K562 (cell line): ENCODE measurements around the gene IRF5. TPM values are rescaled to one million over a fixed set of nuclear protein-coding genes. Genes with fewer than 3 reads are reported as not detected.
A peak's percentile ranks its signal among the peaks of the same experiment; 100 is the strongest.

Experiments used
- BRF2 ChIP-seq: IDR thresholded peaks from 3 replicates; pipeline ENCODE4 v1.6.1; 2011; ENCODE audit warnings: borderline replicate concordance, mild to moderate bottlenecking; ENCODE audit not compliant: insufficient read length, insufficient read depth
- E2F6 ChIP-seq, 2 experiments: IDR thresholded peaks; 2 replicates each; pipeline ENCODE4 v1.6.1; 2011; ENCODE audit warnings: borderline replicate concordance in 1 of 2, control low read depth in 1 of 2, low read depth in 1 of 2, low read length in 1 of 2, mild to moderate bottlenecking in 1 of 2, mixed read lengths in 1 of 2, moderate library complexity in 1 of 2; ENCODE audit not compliant: insufficient read depth in 1 of 2, insufficient read length in 1 of 2, poor library complexity in 1 of 2, severe bottlenecking in 1 of 2; ENCODE audit errors: extremely low read depth in 1 of 2
- ETS1 ChIP-seq: conservative IDR thresholded peaks from 2 replicates; pipeline ENCODE4 v1.6.1; 2011; ENCODE audit warnings: low read depth, mild to moderate bottlenecking, low read length; ENCODE audit not compliant: control insufficient read depth
- MXD1 ChIP-seq: fragments of 250-450 bp; sonication (Bioruptor Pico); IDR thresholded peaks from 2 replicates; pipeline ENCODE4 v1.8.0; 2021; ENCODE audit warnings: borderline replicate concordance, mild to moderate bottlenecking, moderate library complexity; ENCODE audit not compliant: poor library complexity, severe bottlenecking
- NR1H2 ChIP-seq: sonication (generic); formaldehyde crosslinking; IDR thresholded peaks from 2 replicates; pipeline ENCODE4 v1.4.0; 2020; ENCODE audit warnings: mild to moderate bottlenecking, missing genetic modification reagents
- NR2C1 ChIP-seq, 2 experiments: fragments of 450-650 bp; IDR thresholded peaks; 2 replicates each; pipeline ENCODE4 v1.6.1; 2017; ENCODE audit warnings: mild to moderate bottlenecking in 2 of 2, antibody characterized with exemption in 1 of 2, inconsistent platforms in 1 of 2, missing compliant biosample characterization in 1 of 2, missing genetic modification characterization in 1 of 2
- PRMT5 ChIP-seq: sonication (generic); formaldehyde crosslinking; IDR thresholded peaks from 2 replicates; pipeline ENCODE4 v1.5.0; 2020; ENCODE audit warnings: missing genetic modification reagents
- SRSF3 ChIP-seq: fragments of 200-400 bp; formaldehyde crosslinking; IDR thresholded peaks from 2 replicates; pipeline ENCODE4 v1.6.1; 2016; ENCODE audit warnings: mild to moderate bottlenecking, low read length, moderate library complexity; ENCODE audit not compliant: insufficient read depth
- SUPT5H ChIP-seq: fragments of 450-650 bp; IDR thresholded peaks from 2 replicates; pipeline ENCODE4 v1.6.1; 2016
- ZNF174 ChIP-seq: fragments of 250-450 bp; sonication (Bioruptor Pico); IDR thresholded peaks from 2 replicates; pipeline ENCODE4 v1.4.0; 2020; ENCODE audit warnings: mild to moderate bottlenecking
- ZNF253 ChIP-seq: fragments of 250-450 bp; sonication (Bioruptor Pico); conservative IDR thresholded peaks from 2 replicates; pipeline ENCODE4 v1.6.1; 2021; ENCODE audit warnings: mild to moderate bottlenecking
- ZNF717 ChIP-seq: fragments of 250-450 bp; sonication (Bioruptor Pico); IDR thresholded peaks from 2 replicates; pipeline ENCODE4 v1.5.0; 2021
- ZNF77 ChIP-seq: fragments of 250-450 bp; sonication (Bioruptor Pico); IDR thresholded peaks from 2 replicates; pipeline ENCODE4 v1.5.0; 2020
- ZNF830 ChIP-seq: fragments of 250-450 bp; sonication (Bioruptor Pico); IDR thresholded peaks from 2 replicates; pipeline ENCODE4 v1.5.0; 2021; ENCODE audit warnings: mild to moderate bottlenecking
- polyA plus RNA-seq, 8 experiments: library from polyadenylated mRNA; depleted of rRNA in 4 of 8; stranded (reverse) in 5 of 8; unstranded in 3 of 8; fragments of >200 nt; fragmentation: Nextera tagmentation in 2 of 8; fragmentation: Illumina TruSeq in 1 of 8; extraction: Ambion mirVana in 2 of 8; extraction: Trizol in 1 of 8; gene quantifications; 2 replicates each; pipeline versions ENCODE4 v1.2.1 to v1.2.3, GENCODE V29; 2011 to 2014; ENCODE audit warnings: inconsistent platforms in 1 of 8, missing spikeins in 1 of 8
- total RNA-seq, 7 experiments: library from RNA; depleted of rRNA in 6 of 7; stranded (reverse); fragments of >200 nt in 6 of 7; fragmentation: Illumina TruSeq in 2 of 7; extraction: Trizol in 2 of 7; gene quantifications; 2 replicates each; pipeline versions ENCODE4 v1.2.1 to v1.2.3, GENCODE V29; 2011 to 2021; ENCODE audit warnings: low replicate concordance in 1 of 7
- TF ChIP-seq, protein P1 (sequence below), 2 experiments: fragments of 450-650 bp in 1 of 2; sonication (generic) in 1 of 2; formaldehyde crosslinking in 1 of 2; IDR thresholded peaks in 1 of 2; conservative IDR thresholded peaks in 1 of 2; 2 replicates each; pipeline versions ENCODE4 v1.6.1 to v1.8.1; 2016 to 2023; ENCODE audit warnings: mild to moderate bottlenecking in 2 of 2, moderate library complexity in 2 of 2, inconsistent platforms in 1 of 2, missing genetic modification reagents in 1 of 2
- TF ChIP-seq, protein P2 (sequence below): fragments of 450-650 bp; IDR thresholded peaks from 2 replicates; pipeline ENCODE4 v1.6.1; 2017; ENCODE audit warnings: antibody characterized with exemption, mild to moderate bottlenecking

The IRF5 gene
- total and polyA plus RNA-seq, 9 of the 15 experiments (the other 6 are each of a cell fraction or from before 2014, with no cell fraction given) = 0.04 TPM; not detected in 8

- TF ChIP-seq, protein P1, sequence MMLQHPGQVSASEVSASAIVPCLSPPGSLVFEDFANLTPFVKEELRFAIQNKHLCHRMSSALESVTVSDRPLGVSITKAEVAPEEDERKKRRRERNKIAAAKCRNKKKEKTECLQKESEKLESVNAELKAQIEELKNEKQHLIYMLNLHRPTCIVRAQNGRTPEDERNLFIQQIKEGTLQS (IDR thresholded peaks at IDR 0.05) = peak; percentile 92
- TF ChIP-seq, protein P1 (CRISPR knock-in tag; conservative IDR thresholded peaks at IDR 0.05) = no peak
- TF ChIP-seq NR1H2 (CRISPR knock-in tag) = no peak
- no peak for TF ChIP-seq SUPT5H
- TF ChIP-seq PRMT5 (CRISPR knock-in tag) = no peak
- TF ChIP-seq SRSF3 = no peak
- no peak for TF ChIP-seq ZNF253 (CRISPR knock-in tag)
- TF ChIP-seq, protein P2, sequence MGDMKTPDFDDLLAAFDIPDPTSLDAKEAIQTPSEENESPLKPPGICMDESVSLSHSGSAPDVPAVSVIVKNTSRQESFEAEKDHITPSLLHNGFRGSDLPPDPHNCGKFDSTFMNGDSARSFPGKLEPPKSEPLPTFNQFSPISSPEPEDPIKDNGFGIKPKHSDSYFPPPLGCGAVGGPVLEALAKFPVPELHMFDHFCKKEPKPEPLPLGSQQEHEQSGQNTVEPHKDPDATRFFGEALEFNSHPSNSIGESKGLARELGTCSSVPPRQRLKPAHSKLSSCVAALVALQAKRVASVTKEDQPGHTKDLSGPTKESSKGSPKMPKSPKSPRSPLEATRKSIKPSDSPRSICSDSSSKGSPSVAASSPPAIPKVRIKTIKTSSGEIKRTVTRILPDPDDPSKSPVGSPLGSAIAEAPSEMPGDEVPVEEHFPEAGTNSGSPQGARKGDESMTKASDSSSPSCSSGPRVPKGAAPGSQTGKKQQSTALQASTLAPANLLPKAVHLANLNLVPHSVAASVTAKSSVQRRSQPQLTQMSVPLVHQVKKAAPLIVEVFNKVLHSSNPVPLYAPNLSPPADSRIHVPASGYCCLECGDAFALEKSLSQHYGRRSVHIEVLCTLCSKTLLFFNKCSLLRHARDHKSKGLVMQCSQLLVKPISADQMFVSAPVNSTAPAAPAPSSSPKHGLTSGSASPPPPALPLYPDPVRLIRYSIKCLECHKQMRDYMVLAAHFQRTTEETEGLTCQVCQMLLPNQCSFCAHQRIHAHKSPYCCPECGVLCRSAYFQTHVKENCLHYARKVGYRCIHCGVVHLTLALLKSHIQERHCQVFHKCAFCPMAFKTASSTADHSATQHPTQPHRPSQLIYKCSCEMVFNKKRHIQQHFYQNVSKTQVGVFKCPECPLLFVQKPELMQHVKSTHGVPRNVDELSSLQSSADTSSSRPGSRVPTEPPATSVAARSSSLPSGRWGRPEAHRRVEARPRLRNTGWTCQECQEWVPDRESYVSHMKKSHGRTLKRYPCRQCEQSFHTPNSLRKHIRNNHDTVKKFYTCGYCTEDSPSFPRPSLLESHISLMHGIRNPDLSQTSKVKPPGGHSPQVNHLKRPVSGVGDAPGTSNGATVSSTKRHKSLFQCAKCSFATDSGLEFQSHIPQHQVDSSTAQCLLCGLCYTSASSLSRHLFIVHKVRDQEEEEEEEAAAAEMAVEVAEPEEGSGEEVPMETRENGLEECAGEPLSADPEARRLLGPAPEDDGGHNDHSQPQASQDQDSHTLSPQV = peak; percentile 21; the same call in 1 of the 2 replicates
- TF ChIP-seq ZNF174 (CRISPR knock-in tag) = no peak
- no peak for TF ChIP-seq ZNF77 (CRISPR knock-in tag)
- TF ChIP-seq ETS1 = no peak
- TF ChIP-seq NR2C1 (IDR thresholded peaks at IDR 0.05) = peak; percentile 16; the same call in 1 of the 2 replicates
- no peak for TF ChIP-seq NR2C1 (tag; IDR thresholded peaks at IDR 0.05)
- TF ChIP-seq ZNF830 = no peak
- TF ChIP-seq MXD1 (CRISPR knock-in tag) = no peak
- no peak for TF ChIP-seq BRF2
- TF ChIP-seq E2F6 (IDR thresholded peaks at IDR 0.05; ENCODE audit: borderline replicate concordance in 1 of 2, extremely low read depth in 1 of 2, insufficient read depth in 1 of 2, insufficient read length in 1 of 2, low read depth in 1 of 2, low read length in 1 of 2, poor library complexity in 1 of 2, severe bottlenecking in 1 of 2) = peak in 1 of 2 experiments; percentile 44
- no peak for TF ChIP-seq ZNF717 (CRISPR knock-in tag)
These were observed 34.8 kb upstream of the IRF5 start (continued) for GRCh38 chr7:128902761-128903585.
